Measurements from ENCODE around the gene STK32A. TPM values are rescaled to one million over a fixed set of nuclear protein-coding genes. Genes with fewer than 3 reads are reported as not detected.

The STK32A gene
- polyA plus RNA-seq, 1 donor (not counting 4 experiments of a cell fraction or from before 2014, with no cell fraction given): 0.01 TPM

- dilution Hi-C loops (cut with MboI; ENCODE audit: extremely low pct_ligation_motif_present, low sequenced_read_pairs): no loop called here
- H4K20me1 ChIP-seq (ENCODE audit: control insufficient read depth, extremely low read depth, insufficient read depth, low read length): no peaks in the 10 kb centered on the region
- DNase-seq (ENCODE audit: low read depth, low spot score) (peak; percentile 36), FAIRE-seq (no peak)
- no peak overlapping the region for H2AFZ ChIP-seq (ENCODE audit: control insufficient read depth, low read length)
- H3K9ac ChIP-seq (ENCODE audit: control insufficient read depth, extremely low read depth, insufficient read depth, low read length): no peak overlapping the region
- no peaks in the 10 kb centered on the region for H3K4me1 ChIP-seq (ENCODE audit: control insufficient read depth, extremely low read depth, insufficient read depth, low read length)
- H3K27me3 ChIP-seq (ENCODE audit: control insufficient read depth, extremely low read depth, insufficient read depth, low read length): no peaks in the 10 kb centered on the region
- TF ChIP-seq, protein P1, sequence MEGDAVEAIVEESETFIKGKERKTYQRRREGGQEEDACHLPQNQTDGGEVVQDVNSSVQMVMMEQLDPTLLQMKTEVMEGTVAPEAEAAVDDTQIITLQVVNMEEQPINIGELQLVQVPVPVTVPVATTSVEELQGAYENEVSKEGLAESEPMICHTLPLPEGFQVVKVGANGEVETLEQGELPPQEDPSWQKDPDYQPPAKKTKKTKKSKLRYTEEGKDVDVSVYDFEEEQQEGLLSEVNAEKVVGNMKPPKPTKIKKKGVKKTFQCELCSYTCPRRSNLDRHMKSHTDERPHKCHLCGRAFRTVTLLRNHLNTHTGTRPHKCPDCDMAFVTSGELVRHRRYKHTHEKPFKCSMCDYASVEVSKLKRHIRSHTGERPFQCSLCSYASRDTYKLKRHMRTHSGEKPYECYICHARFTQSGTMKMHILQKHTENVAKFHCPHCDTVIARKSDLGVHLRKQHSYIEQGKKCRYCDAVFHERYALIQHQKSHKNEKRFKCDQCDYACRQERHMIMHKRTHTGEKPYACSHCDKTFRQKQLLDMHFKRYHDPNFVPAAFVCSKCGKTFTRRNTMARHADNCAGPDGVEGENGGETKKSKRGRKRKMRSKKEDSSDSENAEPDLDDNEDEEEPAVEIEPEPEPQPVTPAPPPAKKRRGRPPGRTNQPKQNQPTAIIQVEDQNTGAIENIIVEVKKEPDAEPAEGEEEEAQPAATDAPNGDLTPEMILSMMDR (optimal IDR thresholded peaks at IDR 0.05 in 1 of 3, IDR thresholded peaks at IDR 0.05 in 1 of 3, conservative IDR thresholded peaks at IDR 0.05 in 1 of 3; ENCODE audit: extremely low read depth in 1 of 3, insufficient read depth in 2 of 3, low read length in 3 of 3): peak; percentile 56 to 72 (median 70)
- TF ChIP-seq EZH2 (IDR thresholded peaks at IDR 0.05; ENCODE audit: low read length): no peak
- H3K36me3 ChIP-seq (ENCODE audit: control insufficient read depth in 2 of 2, extremely low read depth in 1 of 2, insufficient read depth in 2 of 2, low read length in 2 of 2): no peaks in the 10 kb centered on the region
- no peak overlapping the region for H3K4me3 ChIP-seq (ENCODE audit: control insufficient read depth in 2 of 3, extremely low read depth in 1 of 3, insufficient read depth in 2 of 3, low read depth in 1 of 3, low read length in 3 of 3)
- H3K79me2 ChIP-seq (ENCODE audit: control insufficient read depth, insufficient read depth, low read length): no peaks in the 10 kb centered on the region
- H3K4me2 ChIP-seq (ENCODE audit: control insufficient read depth, extremely low read depth, insufficient read depth, low read depth, low read length): peak overlapping the region; percentile 59
- H3K9me3 ChIP-seq (ENCODE audit: control insufficient read depth, low read depth, low read length): no peaks in the 10 kb centered on the region
- no peak overlapping the region for H3K27ac ChIP-seq (ENCODE audit: control insufficient read depth, insufficient read depth, low read length)
- no peaks in the 10 kb centered on the region for H3K9me1 ChIP-seq (ENCODE audit: control insufficient read depth, extremely low read depth, insufficient read depth, low read length)
Observed at GRCh38 chr5:147188200-147189108, 46.4 kb upstream of the STK32A start.

GRCh38 chr5:147189109-147189424, 45.8 kb upstream of the STK32A start:
- Histone ChIP-seq H3K9ac (ENCODE audit: control insufficient read depth, extremely low read depth, insufficient read depth, low read length) (no peak overlapping the region), H3K27ac (ENCODE audit: control insufficient read depth, insufficient read depth, low read length) (no peak overlapping the region), H3K4me1 (ENCODE audit: control insufficient read depth, extremely low read depth, insufficient read depth, low read length) (no peaks in the 10 kb centered on the region), H3K36me3 (ENCODE audit: control insufficient read depth in 2 of 2, extremely low read depth in 1 of 2, insufficient read depth in 2 of 2, low read length in 2 of 2) (no peaks in the 10 kb centered on the region), H3K27me3 (ENCODE audit: control insufficient read depth, extremely low read depth, insufficient read depth, low read length) (no peaks in the 10 kb centered on the region), H4K20me1 (ENCODE audit: control insufficient read depth, extremely low read depth, insufficient read depth, low read length) (no peaks in the 10 kb centered on the region), H3K4me2 (ENCODE audit: control insufficient read depth, extremely low read depth, insufficient read depth, low read depth, low read length) (no peak overlapping the region), H3K4me3 (ENCODE audit: control insufficient read depth in 2 of 3, extremely low read depth in 1 of 3, insufficient read depth in 2 of 3, low read depth in 1 of 3, low read length in 3 of 3) (no peak overlapping the region), H2AFZ (ENCODE audit: control insufficient read depth, low read length) (no peak overlapping the region), H3K9me3 (ENCODE audit: control insufficient read depth, low read depth, low read length) (no peaks in the 10 kb centered on the region), H3K79me2 (ENCODE audit: control insufficient read depth, insufficient read depth, low read length) (no peaks in the 10 kb centered on the region), H3K9me1 (ENCODE audit: control insufficient read depth, extremely low read depth, insufficient read depth, low read length) (no peaks in the 10 kb centered on the region)
- DNase-seq (ENCODE audit: low read depth, low spot score) (no peak), FAIRE-seq (no peak)
- dilution Hi-C loops (cut with MboI; ENCODE audit: extremely low pct_ligation_motif_present, low sequenced_read_pairs): no loop called here
- TF ChIP-seq, protein P1 (optimal IDR thresholded peaks at IDR 0.05 in 1 of 3, IDR thresholded peaks at IDR 0.05 in 1 of 3, conservative IDR thresholded peaks at IDR 0.05 in 1 of 3; ENCODE audit: extremely low read depth in 1 of 3, insufficient read depth in 2 of 3, low read length in 3 of 3): no peak
- no peak for TF ChIP-seq EZH2 (IDR thresholded peaks at IDR 0.05; ENCODE audit: low read length)

Data from keratinocyte (primary cell).